NCI-H1417 treated with DMSO at 0.1 percent for 48 hours (cell line): ENCODE measurements around the gene SULT1A1.
"Not testable (repeated sequence)": the region's sequence is repeated elsewhere in the genome, so short reads cannot be mapped to it uniquely, and the experiment has no call there.

Source experiments
- DNase-seq: peaks from one replicate; lab custom pipeline; 2025; lab: John Stamatoyannopoulos, UW

SULT1A1 gene

GRCh38 chr16:28608867-28609596 is 812 bp downstream of the SULT1A1 start:
- not testable (repeated sequence) for DNase-seq

DNA sequence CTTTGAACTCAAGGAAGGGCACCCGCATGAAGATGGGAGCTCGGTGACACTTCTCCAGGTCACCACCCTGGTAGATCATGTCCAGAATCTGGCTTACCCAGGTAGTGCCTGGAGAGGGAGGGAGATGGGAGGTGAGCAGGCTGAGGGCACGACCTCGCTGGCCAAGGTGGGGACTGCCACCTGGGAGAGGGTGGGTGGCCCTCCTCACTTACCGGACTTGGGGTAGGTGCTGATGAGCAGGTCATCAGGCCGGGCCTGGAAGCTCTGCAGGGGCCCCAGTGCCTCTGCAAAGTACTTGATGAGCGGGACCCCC is 1.4 kb downstream of the SULT1A1 start:
- DNase-seq = not testable (repeated sequence)

- not testable (repeated sequence) for DNase-seq
These were observed 2.0 kb downstream of the SULT1A1 start for GRCh38 chr16:28607681-28608495.

- no peak for DNase-seq
These were observed 2.7 kb downstream of the SULT1A1 start for GRCh38 chr16:28607116-28607623.

GRCh38 chr16:28606291-28607115 is 3.3 kb downstream of the SULT1A1 start:
- no peak for DNase-seq

GRCh38 chr16:28604186-28604565 is 5.7 kb downstream of the SULT1A1 start:
- DNase-seq = no peak

GRCh38 chr16:28603381-28604185 is 6.3 kb downstream of the SULT1A1 start:
- DNase-seq = no peak

DNA sequence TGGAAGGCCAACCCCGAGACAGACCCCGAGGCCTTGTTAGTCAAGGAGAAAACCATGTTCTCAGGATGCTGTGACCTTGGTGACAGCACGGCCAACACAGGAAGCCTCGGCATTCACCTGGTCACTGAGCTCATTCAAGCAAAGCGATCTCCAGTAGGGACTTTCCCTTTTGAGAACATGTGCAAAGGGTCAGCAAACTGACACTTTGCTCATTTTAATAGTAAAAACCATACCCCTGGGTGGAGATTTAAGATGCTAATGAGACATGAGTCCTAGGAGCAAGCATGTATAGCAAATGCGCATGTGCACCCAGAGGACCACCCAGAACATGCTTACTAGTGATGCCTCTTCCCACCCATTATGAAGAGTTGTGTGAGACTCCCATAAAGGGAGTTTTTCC is 7.3 kb downstream of the SULT1A1 start:
- DNase-seq = no peak

DNA sequence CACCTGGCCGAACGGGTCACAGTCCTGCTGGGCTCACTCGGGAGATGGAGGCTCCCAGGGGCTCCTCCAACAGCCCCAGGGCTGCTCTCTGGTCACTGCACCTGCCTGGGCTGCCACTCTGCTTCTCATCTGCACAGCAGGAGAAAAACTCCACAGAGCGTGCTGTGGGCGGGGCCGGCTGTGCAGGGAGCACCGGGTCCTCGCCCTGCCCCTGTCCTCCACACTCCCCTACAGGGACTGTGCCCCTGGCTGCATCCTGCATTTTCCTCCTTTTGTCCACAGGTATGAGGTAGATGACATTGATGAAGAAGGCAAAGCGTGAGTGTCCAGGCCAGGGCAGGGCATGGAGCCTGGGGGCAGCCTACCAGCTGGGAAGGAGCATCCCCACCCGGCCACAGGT is 7.8 kb downstream of the SULT1A1 start:
- DNase-seq = not testable (repeated sequence)

DNA sequence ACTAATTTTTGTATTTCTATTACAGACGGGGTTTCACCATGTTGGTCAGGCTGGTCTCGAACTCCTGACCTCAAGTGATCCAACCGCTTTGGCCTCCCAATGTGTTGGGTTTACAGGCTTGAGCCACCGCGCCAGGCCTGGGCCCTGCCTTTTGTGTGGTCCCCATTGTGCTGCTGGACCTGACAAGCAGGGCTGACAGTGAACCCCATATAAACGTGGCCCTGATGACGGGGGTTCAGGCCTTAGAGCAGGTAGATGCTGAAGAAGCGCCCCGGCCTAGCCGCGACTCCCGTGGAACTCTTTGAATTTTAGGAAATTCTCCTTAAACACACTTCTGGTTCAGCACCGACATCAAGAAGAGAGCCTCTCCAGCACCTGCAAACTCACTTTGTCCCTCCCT is 8.3 kb downstream of the SULT1A1 start:
- not testable (repeated sequence) for DNase-seq

- DNase-seq = not testable (repeated sequence)
These were observed 8.9 kb downstream of the SULT1A1 start for GRCh38 chr16:28600965-28601364.

DNA sequence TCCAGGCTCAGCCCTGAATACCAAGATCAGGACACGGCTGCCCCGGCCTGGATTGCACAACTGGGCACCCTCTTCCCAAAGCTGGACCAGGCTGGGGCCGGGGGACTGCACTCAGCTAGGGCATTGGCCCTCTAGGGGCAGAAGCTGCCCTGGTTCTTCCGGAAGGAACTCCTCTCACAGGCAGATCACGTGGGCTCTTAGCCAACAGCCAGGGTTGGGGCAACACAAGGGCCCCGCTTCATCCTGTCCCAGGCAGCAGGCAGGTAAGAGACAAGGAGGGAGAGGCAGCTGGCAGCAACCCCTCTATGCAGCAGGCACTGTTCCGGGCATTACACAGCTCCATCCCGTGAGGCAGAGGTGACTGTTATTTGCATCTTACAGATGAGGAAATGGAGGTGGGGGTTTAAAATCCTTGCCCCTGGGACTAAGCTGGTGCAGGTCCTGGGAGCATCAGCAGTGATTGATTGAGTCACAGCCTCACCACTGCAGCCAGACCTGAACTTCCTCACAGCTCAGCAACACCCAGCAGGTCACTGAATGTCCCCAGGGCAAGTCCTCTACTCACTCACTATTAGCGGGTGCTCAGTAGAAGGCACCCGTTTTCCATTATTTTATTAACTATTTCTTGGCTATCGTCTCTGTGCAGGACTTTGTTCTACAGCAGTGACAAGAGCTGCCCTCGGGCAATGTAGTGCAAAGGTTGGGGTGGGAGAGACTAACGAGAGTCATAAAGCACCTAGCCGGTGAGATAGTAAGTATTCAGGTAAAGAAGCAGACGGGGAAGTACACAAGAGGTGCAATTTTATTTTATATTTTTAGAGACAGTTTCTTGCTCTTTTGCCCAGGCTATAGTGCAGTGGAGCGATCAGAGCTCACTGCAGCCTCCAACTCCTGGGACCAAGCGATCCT is 10.2 kb downstream of the SULT1A1 start:
- DNase-seq = not testable (repeated sequence)

DNA sequence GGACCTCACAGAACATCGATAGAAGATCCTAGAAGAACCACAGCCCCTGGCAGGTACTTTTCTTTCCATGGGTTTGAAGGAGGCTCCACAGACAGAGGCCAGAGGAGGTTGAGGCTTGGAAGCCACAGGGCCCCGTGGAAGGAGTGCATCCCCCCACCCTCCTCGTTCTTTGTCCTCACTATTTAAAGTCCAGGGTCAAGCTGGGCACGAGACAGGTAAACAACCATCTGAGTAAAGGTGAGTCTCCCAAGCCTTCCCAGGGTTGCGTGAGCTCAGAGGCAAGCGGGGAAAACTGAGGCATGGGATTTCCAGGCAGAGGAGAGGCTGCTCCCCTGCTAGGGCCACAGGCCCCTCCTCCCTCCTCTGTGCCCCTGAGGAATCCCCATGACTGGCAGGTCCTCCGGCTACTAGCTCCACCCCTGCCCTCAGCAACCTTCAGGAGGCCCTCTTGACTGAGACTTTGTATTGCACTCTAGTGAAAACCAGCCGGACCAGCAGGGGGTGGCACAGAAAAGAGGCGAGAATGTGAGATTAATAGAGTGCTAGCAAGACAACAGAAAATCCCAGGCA is 12.1 kb downstream of the SULT1A1 start:
- DNase-seq = no peak

DNA sequence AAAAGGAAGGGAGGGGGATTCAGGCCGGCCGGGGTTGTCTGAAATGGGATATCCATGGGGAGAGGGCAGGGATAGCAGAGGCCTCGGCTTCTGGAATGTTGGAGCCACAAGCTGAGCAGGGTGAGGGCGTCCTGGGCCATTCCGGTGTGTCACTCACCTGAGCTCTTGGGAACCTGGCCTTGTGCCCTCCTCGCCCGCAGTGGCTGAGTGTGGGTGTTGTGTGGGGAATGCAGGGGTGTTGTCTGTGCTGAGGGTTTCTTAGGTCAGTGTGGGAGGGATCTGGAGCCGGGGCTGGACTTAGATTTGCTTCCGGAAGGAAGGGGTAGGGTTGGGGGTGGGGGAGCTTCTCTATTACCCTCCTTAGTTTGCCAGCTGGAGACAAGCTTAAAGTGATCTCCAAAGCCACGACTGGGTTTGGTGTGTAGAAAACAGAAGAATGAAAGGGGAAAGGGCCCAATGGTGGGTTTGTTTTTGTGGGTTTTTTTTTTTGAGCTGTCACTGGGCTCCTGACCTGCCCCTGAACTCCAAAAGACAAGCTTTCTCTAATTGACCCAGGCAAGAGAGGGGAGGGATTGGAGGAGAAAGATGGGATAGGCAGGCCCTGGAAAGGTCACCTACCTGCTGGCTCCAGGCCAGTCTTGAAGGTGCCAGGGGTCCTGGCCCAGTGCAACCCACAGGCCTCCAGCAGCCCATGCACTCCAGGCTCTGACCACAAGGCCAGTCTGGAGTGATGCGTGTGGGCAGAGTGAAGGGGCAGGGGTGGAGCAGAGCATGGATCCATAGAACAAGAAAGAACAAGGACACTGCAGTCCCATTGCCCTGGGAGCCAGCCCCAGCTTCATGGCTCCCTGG is 12.8 kb downstream of the SULT1A1 start, which contains the start of gene SULT1A2:
Gene SULT1A2 (minus strand): TSS at position 211 of the 852 bp plus-strand sequence. CDS start 1,120 bp downstream, outside the sequence.
- no peak for DNase-seq

DNA sequence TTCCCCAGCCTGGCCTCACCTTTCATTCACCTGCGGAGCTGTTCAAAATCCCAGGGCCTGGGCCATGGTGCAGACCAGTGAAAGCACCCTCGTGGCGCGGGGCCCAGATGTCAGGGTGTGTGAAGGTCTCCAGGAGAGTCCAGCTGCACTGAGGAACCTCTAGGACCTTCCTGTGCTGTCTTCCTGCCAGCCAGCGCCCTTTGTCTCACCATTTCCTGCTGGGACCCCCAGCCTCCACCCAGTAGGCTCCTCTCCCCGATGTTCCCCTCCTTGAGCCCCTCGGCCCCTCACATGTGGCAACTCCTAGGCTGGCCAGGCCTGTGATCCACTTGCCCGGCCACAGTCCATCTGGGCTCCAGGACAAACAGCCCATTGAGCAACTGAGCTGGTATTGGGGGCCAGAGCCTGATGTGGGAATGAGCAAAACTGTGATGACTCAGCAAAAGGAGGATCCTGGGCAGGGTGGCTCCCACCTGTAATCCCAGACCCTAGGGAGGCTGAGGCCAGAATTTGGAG is 13.7 kb downstream of the SULT1A1 start:
- DNase-seq = no peak

- DNase-seq = not testable (repeated sequence)
These were observed 14.4 kb downstream of the SULT1A1 start for GRCh38 chr16:28595451-28595850.

GRCh38 chr16:28592979-28593553 is 16.8 kb downstream of the SULT1A1 start:
- no peak for DNase-seq

DNA sequence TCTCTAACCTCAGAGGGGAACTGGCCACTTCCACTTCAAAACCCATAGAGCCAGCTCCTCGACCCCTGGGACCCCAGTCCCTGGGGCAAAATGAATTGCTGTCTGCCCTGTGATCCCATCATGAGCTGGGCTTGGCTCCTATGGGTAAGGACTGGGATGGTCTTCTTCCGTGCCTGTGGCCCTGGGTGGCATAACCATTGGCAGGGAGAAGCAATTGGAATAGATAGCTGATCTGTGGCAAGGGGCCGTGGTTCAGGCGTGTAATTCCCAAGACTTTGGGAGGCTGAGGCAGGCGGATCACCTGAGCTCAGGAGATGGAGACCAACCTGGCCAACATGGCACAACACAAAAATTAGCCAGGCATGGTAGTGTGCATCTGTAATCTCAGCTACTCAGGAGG is 17.3 kb downstream of the SULT1A1 start:
- DNase-seq = no peak
